GM19023 (cell line): Measurements from ENCODE around the gene BRCA2.
"Not testable (repeated sequence)": the region's sequence is repeated elsewhere in the genome, so short reads cannot be mapped to it uniquely, and the experiment has no call there.

Experiments used
- ATAC-seq: cut with Tn5 transposase; IDR thresholded peaks from one replicate; pipeline ENCODE4 v1.9.1; 2021; ENCODE audit warnings: mild to moderate bottlenecking, moderate library complexity; ENCODE audit not compliant: unreplicated experiment

The BRCA2 gene

GRCh38 chr13:32311188-32311897 lies 4.0 kb upstream of the BRCA2 start:
- ATAC-seq: no peak

GRCh38 chr13:32314271-32315237 lies 754 bp upstream of the BRCA2 start:
- peak; percentile 23 for ATAC-seq

- ATAC-seq: peak; percentile 37
Measured at GRCh38 chr13:32316028-32316339, 676 bp downstream of the BRCA2 start.

DNA sequence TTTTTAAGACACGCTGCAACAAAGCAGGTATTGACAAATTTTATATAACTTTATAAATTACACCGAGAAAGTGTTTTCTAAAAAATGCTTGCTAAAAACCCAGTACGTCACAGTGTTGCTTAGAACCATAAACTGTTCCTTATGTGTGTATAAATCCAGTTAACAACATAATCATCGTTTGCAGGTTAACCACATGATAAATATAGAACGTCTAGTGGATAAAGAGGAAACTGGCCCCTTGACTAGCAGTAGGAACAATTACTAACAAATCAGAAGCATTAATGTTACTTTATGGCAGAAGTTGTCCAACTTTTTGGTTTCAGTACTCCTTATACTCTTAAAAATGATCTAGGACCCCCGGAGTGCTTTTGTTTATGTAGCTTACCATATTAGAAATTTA lies 1.2 kb downstream of the BRCA2 start:
- no peak for ATAC-seq

- no peak for ATAC-seq
Measured at GRCh38 chr13:32317716-32318465, 2.6 kb downstream of the BRCA2 start.

GRCh38 chr13:32320528-32320927 lies 5.2 kb downstream of the BRCA2 start:
- ATAC-seq: no peak

DNA sequence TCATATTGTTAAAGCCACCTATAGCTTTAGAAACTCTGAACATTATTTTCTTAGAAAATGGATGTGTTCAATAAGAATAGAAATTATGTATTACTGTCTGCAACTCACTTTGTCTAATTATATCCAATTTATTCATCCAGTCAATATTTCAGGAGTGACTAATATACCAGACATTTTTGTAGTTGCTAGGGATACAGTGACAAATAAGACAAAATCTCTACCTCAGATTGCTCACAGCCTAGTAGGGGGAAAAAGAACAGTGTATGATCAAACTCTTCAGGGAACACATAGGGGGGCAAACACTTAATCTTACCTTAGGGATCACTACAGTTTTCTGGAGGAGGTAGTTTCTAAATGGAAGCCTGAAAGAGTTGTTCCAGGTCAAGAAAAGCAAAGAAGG lies 8.6 kb downstream of the BRCA2 start:
- ATAC-seq: no peak

GRCh38 chr13:32330441-32330840 lies 15.1 kb downstream of the BRCA2 start:
- no peak for ATAC-seq

- ATAC-seq: no peak
Measured at GRCh38 chr13:32334671-32335070, 19.4 kb downstream of the BRCA2 start.

- no peak for ATAC-seq
Measured at GRCh38 chr13:32340914-32341313, 25.6 kb downstream of the BRCA2 start.

DNA sequence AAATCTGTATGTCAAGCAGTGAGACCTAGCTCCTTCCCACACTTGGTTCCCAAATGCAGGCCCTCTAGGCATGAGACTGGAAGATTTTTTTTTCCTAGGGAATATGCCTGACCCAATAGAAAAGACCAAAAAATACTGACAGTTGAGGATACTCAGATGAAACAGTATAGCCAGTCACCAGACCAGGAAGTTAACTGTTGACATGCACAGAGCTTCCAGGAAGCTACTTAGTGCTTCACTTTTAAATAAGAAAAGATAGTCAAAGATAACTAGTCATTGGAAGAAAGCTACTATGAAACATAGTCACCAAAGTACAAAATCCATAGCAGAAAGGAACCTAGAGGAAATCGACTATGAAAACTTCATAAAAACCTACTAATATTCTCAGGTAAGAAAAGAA lies 32.3 kb downstream of the BRCA2 start:
- no peak for ATAC-seq

- not testable (repeated sequence) for ATAC-seq
Measured at GRCh38 chr13:32350839-32351441, 35.6 kb downstream of the BRCA2 start.

- ATAC-seq: no peak
Measured at GRCh38 chr13:32354040-32354439, 38.7 kb downstream of the BRCA2 start.

- ATAC-seq: not testable (repeated sequence)
Measured at GRCh38 chr13:32355935-32356334, 40.6 kb downstream of the BRCA2 start.

GRCh38 chr13:32362574-32362973 lies 47.3 kb downstream of the BRCA2 start:
- no peak for ATAC-seq

- ATAC-seq: no peak
Measured at GRCh38 chr13:32370805-32371204, 55.5 kb downstream of the BRCA2 start.

GRCh38 chr13:32376642-32377415 lies 61.5 kb downstream of the BRCA2 start:
- no peak for ATAC-seq

DNA sequence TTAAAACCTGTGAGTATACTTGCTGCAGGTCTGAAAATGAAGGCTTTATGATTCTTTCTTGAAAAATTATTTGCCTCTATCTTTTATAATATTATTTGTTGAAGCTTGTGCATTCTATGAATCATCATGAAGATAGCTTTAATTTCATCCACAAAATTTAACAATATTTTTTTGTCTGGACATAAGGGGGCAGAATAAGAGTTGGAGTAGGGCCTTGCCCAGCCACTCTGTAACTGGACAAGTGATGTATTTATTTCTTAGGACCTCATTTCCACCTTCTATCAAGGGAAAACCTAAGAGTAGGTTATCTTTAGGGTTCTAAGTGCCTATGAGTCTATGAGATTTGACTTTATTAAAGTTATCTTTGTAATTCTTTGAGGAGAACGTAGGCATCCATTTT lies 62.7 kb downstream of the BRCA2 start:
- ATAC-seq: no peak

- no peak for ATAC-seq
Measured at GRCh38 chr13:32381539-32381938, 66.2 kb downstream of the BRCA2 start.
